HG03342 (cell line): Measurements from ENCODE around the gene CDKAL1.
"Not testable (repeated sequence)": the region's sequence is repeated elsewhere in the genome, so short reads cannot be mapped to it uniquely, and the experiment has no call there.

Experiments
- ATAC-seq: cut with Tn5 transposase; IDR thresholded peaks from one replicate; pipeline ENCODE4 v1.9.1; 2021; ENCODE audit warnings: mild to moderate bottlenecking, moderate library complexity; ENCODE audit not compliant: unreplicated experiment

CDKAL1 gene

DNA sequence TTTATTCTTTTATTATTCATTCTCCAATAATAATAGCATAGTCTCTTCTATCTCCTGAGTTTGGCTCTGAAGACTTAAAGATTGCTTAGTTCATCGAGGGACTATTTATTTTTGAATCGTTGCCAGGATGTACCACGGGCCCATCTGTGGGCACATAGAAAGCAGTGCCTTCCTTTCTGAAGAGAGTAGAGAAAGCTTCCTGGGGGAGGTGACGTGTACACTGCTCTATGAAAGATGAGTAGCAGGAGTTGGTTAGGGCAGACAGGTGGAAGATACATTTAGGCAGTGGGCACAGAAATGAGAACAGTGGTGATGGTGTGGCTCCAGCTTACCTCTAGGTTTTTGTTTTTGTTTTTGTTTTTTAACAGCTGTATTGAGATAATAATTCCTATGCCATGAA is 98.4 kb downstream of the CDKAL1 start:
- no peak for ATAC-seq

DNA sequence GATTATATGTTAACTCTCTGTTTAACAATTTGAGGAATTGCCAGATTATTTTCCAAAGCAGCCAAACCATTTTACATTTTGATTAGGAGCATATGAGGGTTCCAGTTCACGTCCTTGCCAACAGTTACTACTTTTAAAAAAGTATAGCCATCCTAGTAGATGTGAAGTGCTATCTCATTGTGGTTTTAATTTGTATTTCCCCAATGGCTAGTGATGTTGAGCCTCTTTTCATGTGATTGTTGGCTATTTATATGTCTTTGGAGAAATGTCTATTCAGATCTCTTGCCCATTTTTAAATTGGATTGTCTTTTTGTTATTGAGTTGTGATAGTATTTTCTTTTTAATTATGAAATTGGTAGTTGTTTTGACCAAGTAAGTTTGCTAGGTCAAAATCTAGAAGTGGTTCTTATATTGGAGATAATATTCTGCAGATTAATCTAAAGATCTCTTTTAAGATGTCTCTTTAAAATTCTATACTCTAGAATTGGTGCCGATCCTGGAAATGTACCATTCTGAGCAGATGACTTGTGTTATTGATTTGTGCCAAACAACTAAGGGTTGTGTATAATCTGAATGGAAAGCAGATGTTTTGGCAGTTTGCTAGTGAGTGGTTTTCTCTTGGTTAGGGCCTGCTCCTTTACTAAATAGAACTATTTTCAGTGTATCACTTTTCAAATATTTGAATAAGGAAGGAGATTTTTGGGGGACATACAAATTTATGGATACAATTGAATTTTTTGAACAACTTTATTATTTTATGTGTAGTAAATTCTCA is 99.5 kb downstream of the CDKAL1 start:
- ATAC-seq = no peak

DNA sequence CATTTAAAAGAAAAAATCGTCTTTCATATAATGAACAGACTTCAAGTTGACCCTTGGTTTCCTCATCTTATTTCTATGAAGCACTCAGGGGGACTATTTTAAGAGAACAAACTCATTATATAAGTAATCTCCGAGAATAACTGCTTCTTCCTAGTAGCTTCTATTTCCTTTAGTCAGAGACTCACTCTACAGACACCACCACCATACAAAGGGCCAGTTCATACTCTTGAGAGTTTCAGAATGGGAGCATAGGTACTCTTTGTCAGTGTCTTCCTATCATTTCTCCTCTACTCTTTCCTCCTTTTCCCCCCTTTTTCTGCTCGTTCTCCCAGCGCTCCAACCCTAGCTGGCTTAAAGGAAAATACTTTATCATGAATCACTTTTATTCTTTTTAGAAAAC is 104.9 kb downstream of the CDKAL1 start:
- no peak for ATAC-seq

DNA sequence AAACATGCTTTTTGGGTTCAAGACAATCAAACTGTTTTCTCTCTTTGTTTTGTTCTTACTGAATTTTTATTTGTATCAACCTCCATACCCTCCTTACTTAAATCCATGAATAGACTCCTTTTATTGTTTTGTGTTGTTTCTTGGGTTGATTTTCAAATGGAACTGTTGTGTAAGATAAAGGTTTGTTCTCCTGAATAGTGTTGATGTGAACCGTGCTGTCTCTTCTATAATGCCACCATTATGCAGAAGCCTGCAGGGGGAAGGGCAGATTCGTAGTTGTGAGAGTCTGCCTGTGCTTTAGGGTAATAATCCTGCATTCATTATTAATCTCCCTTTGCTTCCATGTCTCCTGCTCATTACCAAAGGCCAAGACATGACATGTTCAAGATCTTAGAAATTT is 105.9 kb downstream of the CDKAL1 start:
- ATAC-seq = no peak

DNA sequence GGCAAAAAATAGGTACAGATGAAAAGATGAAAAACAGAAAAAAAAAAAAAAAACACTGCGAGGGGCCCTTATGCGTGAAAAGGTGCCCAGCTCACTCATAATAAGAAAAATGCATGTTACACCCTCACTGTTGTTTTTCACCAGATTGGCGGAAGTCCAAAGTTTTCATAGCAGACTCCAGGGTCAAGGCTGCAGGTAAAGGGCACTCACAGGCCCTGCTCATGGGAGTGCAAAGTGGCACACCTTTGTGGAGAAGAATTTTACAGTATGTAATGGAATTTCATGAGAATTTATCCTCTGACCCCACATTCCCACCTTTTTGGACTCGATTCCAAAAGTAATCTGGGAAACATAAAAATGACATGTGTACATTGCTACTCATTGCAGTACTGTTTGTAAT is 108.2 kb downstream of the CDKAL1 start:
- ATAC-seq = no peak

DNA sequence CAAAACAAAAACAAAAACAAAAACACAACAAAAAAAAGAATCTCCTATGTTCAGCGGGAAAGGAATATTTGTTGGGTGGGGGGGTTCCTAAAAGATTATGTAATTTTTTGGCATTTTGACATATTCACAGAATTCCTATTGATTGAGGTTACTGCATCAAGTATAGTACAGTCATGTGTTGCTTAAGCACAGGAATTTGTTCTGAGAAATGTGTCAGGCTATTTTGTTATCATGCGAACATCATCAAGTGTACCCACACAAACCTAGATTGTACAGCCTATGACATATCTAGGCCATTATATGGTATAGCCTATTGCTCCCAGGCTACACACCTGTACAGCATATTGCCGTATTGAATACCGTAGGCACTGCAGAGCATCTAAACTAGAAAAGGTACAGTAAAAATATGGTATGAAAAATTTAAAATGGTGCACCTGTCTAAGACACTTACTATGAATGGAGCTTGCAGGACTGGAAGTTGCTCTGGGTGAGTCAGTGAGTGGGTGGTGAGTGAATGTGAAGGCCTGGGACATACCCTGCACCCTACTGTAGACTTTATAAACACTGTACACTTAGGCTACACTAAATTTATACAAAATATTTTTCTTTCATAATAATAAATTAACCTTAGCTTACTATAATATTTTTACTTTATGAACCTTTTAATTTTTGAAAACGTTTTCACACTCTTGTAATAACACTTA is 110.6 kb downstream of the CDKAL1 start:
- ATAC-seq = no peak

DNA sequence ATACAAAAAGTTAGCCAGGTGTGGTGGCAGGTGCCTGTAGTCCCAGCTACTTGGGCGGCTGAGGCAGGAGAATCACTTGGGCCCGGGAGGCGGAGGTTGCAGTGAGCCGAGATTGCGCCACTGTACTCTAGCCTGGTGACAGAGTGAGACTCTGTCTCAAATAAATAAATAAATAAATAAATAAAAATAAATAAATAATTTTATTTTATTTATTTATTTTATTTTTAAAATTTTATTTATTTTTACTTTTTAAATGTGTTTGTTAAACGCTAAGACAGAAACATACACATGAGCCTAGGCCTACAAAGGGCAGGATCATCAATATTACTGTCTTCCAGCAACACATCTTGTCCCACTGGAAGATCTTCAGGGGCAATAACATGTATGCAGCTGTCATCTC is 111.3 kb downstream of the CDKAL1 start:
- not testable (repeated sequence) for ATAC-seq

DNA sequence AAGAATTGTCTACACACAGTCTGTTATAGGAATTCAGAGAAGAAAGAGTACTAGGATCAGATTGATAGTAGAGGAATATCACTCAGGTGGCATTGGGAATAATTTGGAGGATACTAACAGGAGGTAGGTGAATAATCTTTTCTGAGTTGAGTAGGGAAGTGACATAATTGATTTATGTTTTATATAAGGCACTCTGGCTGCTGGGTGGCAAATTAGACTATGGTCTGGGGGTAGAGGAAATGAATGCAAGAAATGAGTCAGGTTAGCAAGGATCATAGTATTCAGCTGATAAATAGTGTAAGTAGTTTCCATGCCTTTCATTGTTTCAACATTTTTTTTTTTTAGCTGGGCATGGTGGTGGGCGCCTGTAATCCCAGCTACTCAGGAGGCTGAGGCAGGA is 113.3 kb downstream of the CDKAL1 start:
- no peak for ATAC-seq

DNA sequence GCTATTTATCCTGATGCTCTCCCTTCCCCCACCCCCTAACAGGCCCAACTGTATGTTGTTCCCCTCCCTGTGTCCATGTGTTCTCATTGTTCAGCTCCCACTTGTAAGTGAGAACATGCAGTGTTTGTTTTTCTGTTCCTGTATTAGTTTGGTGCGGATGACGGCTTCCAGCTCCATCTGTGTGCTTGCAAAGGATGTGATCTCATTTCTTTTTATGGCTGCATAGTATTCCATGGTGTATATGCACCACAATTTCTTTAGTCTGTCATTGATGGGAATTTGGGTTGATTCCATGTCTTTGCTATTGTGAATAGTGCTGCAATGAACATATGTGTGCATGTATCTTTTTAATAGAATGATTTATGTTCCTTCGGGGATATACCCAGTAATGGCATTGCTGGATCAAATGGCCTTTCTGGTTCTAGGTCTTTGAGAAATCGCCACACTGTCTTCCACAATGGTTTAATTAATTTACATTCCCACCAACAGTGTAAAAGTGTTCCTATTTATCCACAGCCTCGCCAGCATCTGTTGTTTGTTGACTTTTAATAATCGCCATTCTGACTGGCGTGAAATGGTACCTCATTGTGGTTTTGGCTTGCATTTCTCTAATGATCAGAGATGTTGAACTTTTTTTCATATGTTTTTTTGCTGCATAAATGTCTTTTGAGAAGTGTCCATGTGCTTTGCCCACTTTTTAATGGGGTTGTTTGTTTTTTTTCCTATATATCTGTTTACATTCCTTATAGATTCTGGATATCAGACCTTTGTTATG is 115.6 kb downstream of the CDKAL1 start:
- ATAC-seq = not testable (repeated sequence)

DNA sequence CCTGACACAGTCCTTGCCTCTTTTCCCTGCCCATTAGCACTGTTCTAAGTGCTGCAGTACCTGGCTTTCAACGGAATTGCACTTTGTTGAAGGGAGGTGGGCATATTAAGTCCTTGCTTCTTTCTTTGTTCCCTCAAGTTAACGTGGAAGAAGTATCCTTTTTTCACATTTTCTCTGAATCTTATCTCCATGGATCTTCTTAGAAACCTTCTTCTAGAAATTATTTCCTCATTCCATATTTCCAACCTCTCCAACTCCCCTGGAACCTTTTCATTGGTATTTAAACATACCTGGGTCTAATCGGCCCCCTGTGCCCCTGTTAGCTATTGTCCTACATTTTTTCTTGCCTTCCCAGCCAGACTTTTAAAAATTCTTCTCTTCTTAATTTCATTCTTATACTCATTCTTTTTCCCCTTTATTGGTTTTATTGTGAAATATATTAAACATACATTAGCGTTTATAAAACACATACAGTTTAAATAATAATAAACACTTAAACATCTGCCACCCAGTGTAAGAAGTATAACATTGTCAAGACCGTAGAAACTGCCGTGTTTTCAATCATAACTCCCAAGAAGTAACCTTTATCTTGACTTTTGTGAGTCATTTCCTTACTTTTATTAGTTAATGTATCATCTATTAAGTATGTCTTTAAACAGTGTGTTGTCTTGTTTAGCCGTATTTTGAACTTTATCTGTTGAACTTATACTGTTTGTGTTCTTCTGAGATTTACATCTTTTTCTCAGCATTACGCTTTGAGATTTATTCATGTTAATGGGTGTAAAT is 118.2 kb downstream of the CDKAL1 start:
- ATAC-seq = no peak

DNA sequence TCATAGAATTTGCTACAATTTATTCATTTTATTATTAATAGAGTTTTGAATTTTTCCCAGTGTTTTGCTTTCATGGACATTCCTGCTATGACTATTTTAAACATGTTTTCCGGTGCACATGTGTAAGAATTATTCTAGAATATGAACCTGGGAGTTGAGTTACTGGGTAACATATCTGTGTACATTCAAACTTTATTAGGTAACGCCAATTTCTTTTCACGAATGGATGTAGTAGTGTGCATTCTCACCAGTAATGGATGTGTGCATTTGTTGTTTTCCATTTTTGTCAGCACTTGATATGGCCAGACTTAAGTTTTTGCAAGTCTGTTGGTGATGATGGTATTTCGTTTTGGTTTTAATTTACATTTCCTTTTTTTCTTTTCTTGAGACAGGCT is 118.8 kb downstream of the CDKAL1 start:
- ATAC-seq = no peak

DNA sequence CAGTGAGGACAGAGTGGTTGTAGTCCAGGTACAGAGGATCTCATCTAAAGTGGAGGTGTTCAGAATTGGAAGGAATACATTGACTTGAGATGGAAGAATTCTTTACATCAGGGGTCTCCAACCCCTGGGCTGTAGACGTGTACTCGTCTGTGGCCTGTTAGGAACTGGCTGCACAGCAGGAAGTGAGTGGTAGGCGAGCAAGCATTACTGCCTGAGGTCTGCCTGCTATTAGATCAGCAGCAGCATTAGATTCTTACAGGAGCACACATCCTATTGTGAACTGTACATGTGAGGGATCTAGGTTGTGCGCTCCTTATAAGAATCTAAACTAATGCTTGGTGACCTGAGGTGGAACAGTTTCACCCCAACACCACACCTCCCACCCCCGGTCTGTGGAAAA is 121.1 kb downstream of the CDKAL1 start:
- no peak for ATAC-seq

DNA sequence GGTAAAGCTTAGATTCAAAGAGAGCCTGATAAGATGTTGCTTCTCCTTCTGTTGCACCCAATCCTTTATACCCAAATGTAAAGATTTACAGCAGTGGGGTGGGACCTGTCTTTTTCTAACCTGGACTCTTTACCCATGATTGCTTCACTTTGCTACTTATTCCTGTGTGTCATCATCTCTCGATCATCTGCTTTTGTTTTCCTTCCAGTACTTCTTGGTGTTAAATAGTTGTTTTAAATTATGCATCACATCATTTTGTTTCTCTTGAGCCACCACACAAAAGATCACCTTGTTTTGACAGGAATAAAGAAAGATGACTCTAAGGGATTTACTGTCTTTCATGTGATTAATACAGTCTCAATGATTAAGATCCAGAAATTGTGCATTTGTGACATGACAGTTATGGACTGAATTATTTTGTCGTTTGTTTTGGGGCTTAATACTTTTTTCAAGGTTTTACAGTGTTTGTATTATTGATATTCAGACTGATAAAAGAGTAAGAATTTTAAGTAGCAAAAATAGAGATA is 123.1 kb downstream of the CDKAL1 start:
- ATAC-seq = no peak

DNA sequence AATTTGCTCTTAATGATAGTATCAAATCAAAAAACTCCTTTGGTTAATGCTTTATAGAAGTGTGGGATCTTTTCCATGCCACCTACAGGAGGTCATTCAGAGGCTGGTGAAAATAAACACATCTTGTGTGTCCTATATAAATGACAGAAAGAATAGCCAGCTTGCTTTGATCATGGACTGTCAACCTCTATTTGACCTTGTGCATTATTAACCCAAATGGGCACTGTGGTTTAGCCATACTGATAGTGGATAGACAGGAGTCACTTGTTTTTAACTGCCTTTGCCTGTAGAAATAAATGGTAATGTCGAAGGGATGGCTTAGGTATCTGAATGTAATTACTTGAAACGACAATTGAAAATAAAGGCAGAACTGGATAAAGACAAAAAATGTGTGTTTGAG is 123.8 kb downstream of the CDKAL1 start:
- ATAC-seq = no peak

DNA sequence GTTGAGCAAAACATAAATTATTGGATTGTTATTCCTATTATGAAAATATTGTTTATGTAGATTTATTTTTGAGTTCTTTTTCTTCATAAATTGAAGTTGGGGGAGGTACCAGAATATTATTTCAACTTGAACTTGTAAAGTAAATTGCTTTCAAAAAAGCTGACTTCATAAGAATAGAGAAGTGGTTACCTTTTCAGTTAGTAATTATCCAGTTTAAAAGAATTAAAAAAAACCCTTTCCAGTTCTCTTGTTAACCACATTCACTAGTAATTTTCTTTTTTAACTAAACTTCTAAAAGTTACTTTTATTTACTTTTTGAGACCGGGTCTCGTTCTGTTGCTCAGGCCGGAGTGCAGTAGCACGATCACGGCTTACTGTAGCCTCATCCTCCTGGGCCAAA is 124.3 kb downstream of the CDKAL1 start:
- no peak for ATAC-seq

DNA sequence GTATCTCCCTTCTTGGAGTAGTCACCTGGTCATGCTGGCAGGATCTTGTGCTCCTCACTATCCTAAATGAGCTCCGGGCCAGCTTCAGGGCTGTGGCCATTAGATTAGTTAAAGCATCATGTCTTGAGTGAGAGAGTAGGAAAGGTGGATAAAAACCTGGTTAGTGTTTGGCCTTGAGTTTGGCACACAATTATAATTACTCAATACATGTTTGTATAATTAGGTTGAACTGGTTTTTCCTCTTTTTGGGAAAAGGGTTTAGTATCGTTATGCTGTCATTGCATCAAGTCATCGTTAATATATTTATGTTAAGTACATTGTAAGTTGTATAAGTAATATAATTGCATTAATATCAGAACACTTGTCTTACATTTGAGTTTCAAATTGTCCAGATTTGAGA is 126.3 kb downstream of the CDKAL1 start:
- no peak for ATAC-seq

DNA sequence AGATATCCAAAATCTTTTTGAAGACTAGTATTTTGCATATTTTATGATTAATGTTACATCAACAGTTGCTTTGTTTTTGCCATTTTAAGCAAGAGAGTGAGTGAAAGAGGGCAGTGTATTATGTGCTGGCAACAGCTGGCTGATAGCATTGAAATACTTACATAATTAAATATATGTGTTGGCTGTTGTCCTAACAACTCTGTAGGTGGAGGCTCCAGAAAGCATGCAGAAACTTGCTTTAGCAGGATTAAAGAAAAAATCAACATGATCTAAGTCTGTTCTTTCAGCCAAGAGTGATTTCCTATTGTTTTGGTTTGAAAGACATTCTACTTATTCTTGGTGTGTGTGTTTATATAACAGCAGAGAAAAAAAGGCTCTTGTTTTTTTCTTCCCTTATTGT is 127.5 kb downstream of the CDKAL1 start:
- no peak for ATAC-seq

DNA sequence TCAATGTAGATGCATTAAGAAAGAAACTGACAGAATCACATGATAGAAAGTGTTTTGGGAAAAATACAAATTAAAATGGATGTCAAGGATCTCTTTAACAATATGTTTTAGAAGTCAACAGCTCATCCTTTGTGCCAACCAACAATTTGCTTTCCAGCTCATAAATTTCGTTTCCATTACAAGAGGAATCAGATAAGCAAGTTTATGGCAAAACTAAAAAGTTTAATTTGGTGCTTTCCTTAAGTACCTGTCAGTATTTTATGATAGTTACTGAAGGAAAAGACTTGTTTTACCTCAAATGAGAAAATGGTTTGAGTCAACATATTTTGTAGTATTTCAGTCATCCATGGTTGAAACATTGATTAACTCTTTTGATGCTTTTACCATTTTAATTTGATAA is 130.0 kb downstream of the CDKAL1 start:
- no peak for ATAC-seq

DNA sequence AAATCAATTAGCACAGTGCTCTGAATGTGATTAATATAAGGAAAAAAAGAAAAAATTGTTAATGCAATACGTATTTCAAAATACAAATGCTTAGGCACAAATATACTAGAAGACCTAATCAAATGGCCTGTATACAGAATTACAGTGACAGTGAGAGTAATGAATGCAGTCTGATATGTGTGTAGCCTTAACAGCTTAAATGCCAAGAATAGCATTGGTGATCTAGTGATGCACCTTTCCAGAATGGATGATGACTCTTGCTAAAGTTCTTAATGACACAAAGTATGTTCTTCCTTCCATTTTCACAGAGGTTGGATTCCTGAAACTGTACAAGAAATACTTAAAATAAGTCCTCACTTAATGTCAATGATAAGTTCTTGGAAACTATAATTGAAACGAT is 131.0 kb downstream of the CDKAL1 start:
- ATAC-seq = no peak

DNA sequence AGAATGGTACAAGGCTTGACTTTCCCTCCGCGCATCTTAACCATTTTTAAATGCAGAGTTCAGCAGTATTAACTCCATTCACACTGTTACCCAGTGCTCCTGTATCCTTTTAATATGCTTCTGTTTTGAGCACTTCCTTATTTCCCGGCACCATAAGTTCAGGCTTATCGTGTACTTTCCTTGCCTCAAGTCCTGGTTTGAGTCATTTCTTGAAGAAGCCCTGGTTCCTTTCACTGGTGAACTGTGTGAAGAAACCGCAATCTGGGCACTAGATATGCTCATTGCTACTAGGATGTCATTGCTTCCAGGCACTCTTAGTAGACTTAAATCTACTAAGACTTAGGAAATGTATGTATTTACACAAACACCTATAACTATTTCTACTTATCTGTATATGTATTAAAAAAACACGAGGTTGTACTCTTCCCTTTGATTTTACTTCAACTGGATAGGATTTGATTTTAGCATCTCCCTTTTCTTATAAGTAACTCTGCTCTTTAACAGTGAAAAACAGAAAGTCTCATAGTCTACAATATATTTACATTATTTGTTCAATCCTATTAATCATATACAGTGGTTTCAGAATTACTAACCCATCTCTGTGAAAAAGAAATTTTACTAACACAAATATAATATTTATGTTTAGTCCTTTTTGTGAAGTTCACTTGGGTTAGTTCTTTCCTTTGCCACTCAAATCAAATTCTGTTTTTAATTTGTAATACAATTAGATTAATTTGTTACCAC is 135.5 kb downstream of the CDKAL1 start:
- ATAC-seq = peak; percentile 94
